Stimulated activated CD8-positive, alpha-beta memory T cell treated with anti-CD3 and anti-CD28 coated beads, Interleukin-4, amount 100 ng/mL, for 48 hours (primary cell): ENCODE results near the gene CCDC170.

Experiments used
- DNase-seq: peaks from one replicate; pipeline ENCODE4 v3.0.0-alpha.2; 2020

Gene CCDC170

GRCh38 chr6:151546941-151547659 is 53.3 kb downstream of the CCDC170 start:
- DNase-seq: no peak

GRCh38 chr6:151548201-151548600 is 54.4 kb downstream of the CCDC170 start:
- DNase-seq: no peak

GRCh38 chr6:151549790-151550189 is 56.0 kb downstream of the CCDC170 start:
- no peak for DNase-seq

- DNase-seq: no peak
Measured at GRCh38 chr6:151550618-151551017, 56.8 kb downstream of the CCDC170 start.

GRCh38 chr6:151551223-151551857 is 57.5 kb downstream of the CCDC170 start:
- DNase-seq: no peak

- no peak for DNase-seq
Measured at GRCh38 chr6:151553416-151554165, 59.8 kb downstream of the CCDC170 start.

GRCh38 chr6:151561238-151561637 is 67.4 kb downstream of the CCDC170 start:
- no peak for DNase-seq

- DNase-seq: no peak
Measured at GRCh38 chr6:151564654-151565053, 70.8 kb downstream of the CCDC170 start.

GRCh38 chr6:151565940-151566339 is 72.1 kb downstream of the CCDC170 start:
- DNase-seq: no peak

GRCh38 chr6:151566557-151566956 is 72.7 kb downstream of the CCDC170 start:
- DNase-seq: no peak

- DNase-seq: no peak
Measured at GRCh38 chr6:151576633-151577032, 82.8 kb downstream of the CCDC170 start.

- DNase-seq: no peak
Measured at GRCh38 chr6:151577257-151577656, 83.4 kb downstream of the CCDC170 start.

GRCh38 chr6:151585741-151586140 is 91.9 kb downstream of the CCDC170 start:
- DNase-seq: no peak

GRCh38 chr6:151589667-151590066 is 95.8 kb downstream of the CCDC170 start:
- no peak for DNase-seq

GRCh38 chr6:151590742-151591141 is 96.9 kb downstream of the CCDC170 start:
- DNase-seq: no peak

- DNase-seq: no peak
Measured at GRCh38 chr6:151592449-151593159, 98.8 kb downstream of the CCDC170 start.

- DNase-seq: no peak
Measured at GRCh38 chr6:151609146-151609902, 115.5 kb downstream of the CCDC170 start.

GRCh38 chr6:151610326-151610725 is 116.5 kb downstream of the CCDC170 start:
- DNase-seq: no peak

GRCh38 chr6:151614630-151615029 is 120.8 kb downstream of the CCDC170 start:
- DNase-seq: no peak

- DNase-seq: no peak
Measured at GRCh38 chr6:151616091-151616513, 122.3 kb downstream of the CCDC170 start.

GRCh38 chr6:151616600-151616999 is 122.8 kb downstream of the CCDC170 start:
- no peak for DNase-seq

GRCh38 chr6:151617539-151617938 is 123.7 kb downstream of the CCDC170 start:
- no peak for DNase-seq
